ENCODE measurements around the gene EPHB1.

DNA sequence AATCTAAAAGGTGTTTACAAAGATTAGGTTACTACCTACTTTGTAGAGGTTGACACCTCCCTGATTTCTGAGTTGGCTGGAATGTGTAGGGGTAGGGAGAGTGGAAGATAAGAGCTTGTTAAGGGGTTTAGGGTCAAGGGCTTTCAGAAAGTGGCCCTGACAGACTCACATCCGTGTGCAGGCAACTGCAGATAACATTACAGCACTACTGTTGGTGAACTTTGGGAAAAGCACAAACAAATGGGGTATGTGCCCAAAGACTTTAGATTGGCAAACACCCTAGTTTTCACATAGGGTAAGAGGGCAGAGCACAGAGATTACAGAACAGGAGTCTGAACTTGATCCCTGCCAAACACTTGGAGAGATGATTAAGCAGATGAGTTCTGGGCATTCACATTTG, 375.7 kb downstream of the EPHB1 start:
- TF ChIP-seq POLR2A (IDR thresholded peaks at IDR 0.05) (no peak), POLR2AphosphoS5 (IDR thresholded peaks at IDR 0.05) (no peak)
- TF ChIP-seq, protein P1, sequence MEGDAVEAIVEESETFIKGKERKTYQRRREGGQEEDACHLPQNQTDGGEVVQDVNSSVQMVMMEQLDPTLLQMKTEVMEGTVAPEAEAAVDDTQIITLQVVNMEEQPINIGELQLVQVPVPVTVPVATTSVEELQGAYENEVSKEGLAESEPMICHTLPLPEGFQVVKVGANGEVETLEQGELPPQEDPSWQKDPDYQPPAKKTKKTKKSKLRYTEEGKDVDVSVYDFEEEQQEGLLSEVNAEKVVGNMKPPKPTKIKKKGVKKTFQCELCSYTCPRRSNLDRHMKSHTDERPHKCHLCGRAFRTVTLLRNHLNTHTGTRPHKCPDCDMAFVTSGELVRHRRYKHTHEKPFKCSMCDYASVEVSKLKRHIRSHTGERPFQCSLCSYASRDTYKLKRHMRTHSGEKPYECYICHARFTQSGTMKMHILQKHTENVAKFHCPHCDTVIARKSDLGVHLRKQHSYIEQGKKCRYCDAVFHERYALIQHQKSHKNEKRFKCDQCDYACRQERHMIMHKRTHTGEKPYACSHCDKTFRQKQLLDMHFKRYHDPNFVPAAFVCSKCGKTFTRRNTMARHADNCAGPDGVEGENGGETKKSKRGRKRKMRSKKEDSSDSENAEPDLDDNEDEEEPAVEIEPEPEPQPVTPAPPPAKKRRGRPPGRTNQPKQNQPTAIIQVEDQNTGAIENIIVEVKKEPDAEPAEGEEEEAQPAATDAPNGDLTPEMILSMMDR (IDR thresholded peaks at IDR 0.05): no peak
